Measurements from ENCODE around the gene CCDC175.

CCDC175 gene

DNA sequence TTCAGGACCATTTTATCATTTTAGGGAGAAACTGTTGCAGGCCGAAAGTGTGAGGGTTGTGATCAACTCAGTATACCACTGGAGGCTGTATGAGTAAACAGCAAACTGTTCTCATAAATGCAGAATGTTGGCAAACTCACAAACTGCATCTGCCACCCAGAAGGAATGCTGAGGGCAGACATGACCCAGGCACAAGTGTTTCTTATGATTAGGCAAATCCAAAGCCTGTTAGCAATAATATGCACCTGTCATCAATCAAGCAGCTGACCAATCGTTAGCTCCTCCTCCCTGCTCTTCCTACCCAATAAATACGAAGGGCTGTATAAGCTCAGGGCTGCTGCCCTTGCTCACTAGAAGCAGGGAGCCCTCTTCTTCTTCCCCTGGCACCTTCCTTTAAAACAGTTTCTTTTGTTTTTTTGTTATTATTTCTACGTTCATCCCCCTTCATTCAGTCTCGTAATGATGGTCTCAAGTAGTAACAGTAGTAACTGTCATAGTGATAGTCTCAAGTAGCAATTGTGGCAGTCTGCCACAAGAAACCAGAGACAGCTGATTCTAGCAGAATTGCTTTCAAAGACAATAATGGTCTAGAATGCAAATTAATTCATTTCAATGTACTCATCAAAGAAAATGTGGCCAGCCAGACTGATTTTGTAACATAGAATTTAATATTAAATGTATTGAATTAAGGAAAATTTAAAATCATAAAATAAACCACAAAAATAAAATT lies 15.2 kb upstream of the CCDC175 start:
- FAIRE-seq (no peak), DNase-seq (ENCODE audit: insufficient read length, low spot score) (no peak)
- TF ChIP-seq, protein P1, sequence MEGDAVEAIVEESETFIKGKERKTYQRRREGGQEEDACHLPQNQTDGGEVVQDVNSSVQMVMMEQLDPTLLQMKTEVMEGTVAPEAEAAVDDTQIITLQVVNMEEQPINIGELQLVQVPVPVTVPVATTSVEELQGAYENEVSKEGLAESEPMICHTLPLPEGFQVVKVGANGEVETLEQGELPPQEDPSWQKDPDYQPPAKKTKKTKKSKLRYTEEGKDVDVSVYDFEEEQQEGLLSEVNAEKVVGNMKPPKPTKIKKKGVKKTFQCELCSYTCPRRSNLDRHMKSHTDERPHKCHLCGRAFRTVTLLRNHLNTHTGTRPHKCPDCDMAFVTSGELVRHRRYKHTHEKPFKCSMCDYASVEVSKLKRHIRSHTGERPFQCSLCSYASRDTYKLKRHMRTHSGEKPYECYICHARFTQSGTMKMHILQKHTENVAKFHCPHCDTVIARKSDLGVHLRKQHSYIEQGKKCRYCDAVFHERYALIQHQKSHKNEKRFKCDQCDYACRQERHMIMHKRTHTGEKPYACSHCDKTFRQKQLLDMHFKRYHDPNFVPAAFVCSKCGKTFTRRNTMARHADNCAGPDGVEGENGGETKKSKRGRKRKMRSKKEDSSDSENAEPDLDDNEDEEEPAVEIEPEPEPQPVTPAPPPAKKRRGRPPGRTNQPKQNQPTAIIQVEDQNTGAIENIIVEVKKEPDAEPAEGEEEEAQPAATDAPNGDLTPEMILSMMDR (IDR thresholded peaks at IDR 0.05; ENCODE audit: insufficient read depth, missing control alignments), result no peak

DNA sequence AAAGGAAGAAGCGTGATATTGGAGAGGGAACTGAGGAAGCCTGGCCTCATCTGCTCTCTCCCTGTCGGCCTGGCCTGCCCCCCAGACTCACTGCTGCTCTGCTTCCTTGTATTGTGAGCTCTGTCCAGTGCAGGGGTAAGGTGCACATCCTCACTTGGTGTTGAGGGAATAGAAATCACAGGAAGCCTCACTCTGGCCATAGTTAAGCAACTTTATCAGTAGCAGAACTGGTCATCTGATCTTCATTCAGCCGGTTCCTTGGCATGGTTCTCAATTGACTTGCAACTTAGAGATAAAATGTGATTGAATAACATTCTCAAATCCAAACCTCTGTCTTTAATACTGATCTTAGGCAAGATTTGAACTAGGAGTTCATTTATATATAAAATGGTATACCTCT lies 11.5 kb upstream of the CCDC175 start:
- no peak for FAIRE-seq
- DNase-seq (ENCODE audit: insufficient read length, low spot score), result no peak
- TF ChIP-seq, protein P1 (IDR thresholded peaks at IDR 0.05; ENCODE audit: insufficient read depth, missing control alignments), result no peak

DNA sequence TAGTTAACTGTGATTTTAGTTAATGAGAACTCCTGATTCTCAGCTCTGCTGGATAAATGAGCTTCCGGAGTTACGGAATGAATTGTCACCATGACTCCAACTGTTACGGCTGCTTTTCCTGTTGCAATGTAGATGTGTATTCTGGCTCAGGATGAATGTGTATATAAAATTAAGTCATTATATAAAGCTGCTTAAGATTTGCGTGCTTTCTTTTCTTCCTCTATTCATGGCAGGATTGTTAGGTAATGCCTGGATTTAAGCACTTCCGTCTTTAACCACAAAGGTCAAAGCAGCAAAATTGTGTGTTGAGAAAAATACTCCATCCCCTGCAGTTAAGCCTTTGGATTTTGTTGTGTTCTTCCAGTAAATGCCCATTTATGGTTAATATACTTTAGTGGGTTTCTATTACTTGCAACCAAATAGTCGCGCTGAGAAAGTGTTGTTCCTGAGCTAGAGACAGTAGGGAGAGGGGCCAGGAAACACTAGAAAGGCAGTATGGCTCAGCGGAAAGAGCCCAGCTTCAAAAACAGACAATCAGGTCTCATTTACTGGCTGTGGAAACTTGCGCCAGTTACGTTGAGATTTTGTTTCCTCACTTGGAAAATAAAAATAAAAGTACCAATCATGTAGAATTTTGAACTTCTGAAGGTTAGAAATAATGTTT lies 9.4 kb upstream of the CCDC175 start:
- no peak for DNase-seq (ENCODE audit: insufficient read length, low spot score)
- peak; percentile 67 for FAIRE-seq
- TF ChIP-seq, protein P1 (IDR thresholded peaks at IDR 0.05; ENCODE audit: insufficient read depth, missing control alignments), result no peak

DNA sequence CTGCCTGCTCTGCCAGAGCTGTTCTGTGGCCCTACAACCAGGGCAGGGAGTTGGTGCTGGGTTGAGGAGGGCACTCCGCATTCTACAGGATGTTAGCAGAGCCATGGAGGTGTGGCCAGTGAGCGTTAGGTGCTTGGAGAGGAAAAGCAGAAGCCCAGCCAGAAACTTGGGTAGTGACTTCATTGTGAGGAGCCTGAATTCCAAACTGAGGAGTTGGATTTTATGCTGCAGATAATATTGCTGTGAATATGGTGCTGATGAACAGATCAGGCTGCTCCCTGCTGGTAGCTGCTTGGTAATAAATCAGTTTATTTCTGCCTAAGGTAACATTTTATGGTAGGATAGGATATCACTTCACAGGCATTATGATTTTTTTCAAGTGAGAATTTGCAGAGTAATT lies 7.1 kb upstream of the CCDC175 start:
- DNase-seq (ENCODE audit: insufficient read length, low spot score) (no peak), FAIRE-seq (peak; percentile 51)
- TF ChIP-seq, protein P1 (IDR thresholded peaks at IDR 0.05; ENCODE audit: insufficient read depth, missing control alignments), result peak; percentile 41

DNA sequence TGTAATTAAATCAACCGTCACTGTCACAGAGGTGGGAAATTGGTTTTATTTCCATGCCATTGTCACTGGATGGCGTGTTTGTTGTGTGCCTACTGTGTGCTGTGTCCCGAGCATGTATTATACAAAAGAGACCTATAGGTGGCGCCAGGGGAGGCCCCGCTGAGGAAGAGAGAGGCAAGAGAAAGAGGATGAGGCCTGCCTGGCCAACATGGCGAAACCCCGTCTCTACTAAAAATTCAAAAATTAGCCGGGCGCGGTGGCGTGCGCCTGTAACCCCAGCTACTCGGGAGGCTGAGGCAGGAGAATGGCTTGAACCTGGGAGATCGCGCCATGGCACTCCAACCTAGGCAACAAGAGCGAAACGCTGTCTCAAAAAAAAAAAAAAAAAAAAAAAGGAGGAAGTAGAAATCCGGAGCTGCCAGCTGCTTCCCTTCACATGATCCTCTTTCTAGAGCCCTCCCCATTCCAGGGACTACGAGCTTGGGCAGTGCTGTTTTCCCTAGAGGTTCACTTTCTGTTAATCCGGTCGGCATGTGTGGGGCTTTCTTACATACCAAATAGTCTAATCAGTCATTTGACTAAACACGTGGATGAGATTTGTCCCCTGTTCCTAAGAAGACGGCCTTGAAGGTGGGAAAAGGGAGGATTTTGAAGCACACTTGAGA lies 6.4 kb upstream of the CCDC175 start:
- FAIRE-seq (no peak), DNase-seq (ENCODE audit: insufficient read length, low spot score) (no peak)
- TF ChIP-seq, protein P1 (IDR thresholded peaks at IDR 0.05; ENCODE audit: insufficient read depth, missing control alignments), result no peak

DNA sequence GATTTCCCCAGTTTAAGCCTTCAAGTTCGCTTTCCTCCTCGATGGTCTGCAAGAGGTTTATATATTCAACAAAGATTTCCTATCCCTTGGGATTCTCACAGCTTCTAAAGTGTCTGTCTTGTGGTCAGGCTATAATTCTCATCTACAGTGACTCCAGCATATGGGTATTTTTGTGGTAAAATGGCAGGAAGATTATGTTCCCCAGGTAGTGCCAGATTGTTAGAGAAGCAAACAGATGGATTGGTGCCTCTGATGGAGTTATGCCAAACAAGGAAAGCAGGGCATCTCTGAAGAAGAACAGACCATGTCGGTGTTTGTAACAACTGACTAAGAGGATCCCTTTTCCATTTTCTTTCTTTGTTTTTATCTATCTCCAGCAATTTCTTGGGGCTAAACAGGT lies 5.5 kb upstream of the CCDC175 start:
- TF ChIP-seq, protein P1 (IDR thresholded peaks at IDR 0.05; ENCODE audit: insufficient read depth, missing control alignments), result no peak
- DNase-seq (ENCODE audit: insufficient read length, low spot score), result peak; percentile 20
- FAIRE-seq, result no peak
